ENCODE data around the gene SLC16A12.

SLC16A12 gene

GRCh38 chr10:89395141-89395540 is 140.3 kb downstream of the SLC16A12 start:
- CTCF ChIA-PET: interaction anchor here (0.7 kb wide), 1 partner anchor 11 kb away, joined by 3 read pairs; no protein-coding TSS in a partner anchor
- H3K4me1 ChIP-seq (ENCODE audit: control insufficient read depth, insufficient read depth, low read length): 0 out of 2 replicates have a peak, but pooled peaks cover 4% of the 10 kb centered on the region
- H3K36me3 ChIP-seq (ENCODE audit: control insufficient read depth in 2 of 2, insufficient read depth in 1 of 2, low read length in 2 of 2): no peaks in the 10 kb centered on the region
- POLR2A ChIA-PET: no interaction called here
- H3K4me3 ChIP-seq (ENCODE audit: low read depth, low read length): no peak overlapping the region
- no peak for TF ChIP-seq ZNF433 (tag by site-specific recombination; IDR thresholded peaks at IDR 0.05; ENCODE audit: low read depth)
- no peak for TF ChIP-seq ZNF37A (tag by site-specific recombination; IDR thresholded peaks at IDR 0.05)
- no peak for TF ChIP-seq GLI4 (tag by site-specific recombination; IDR thresholded peaks at IDR 0.05)
- no peak for TF ChIP-seq ZNF670 (tag by site-specific recombination; IDR thresholded peaks at IDR 0.05; ENCODE audit: low read depth)
- no peak for TF ChIP-seq ZNF140 (tag by site-specific recombination; IDR thresholded peaks at IDR 0.05)
- no peak for TF ChIP-seq ZNF621 (tag by site-specific recombination; IDR thresholded peaks at IDR 0.05)
- no peak for TF ChIP-seq ZNF26 (tag by site-specific recombination; IDR thresholded peaks at IDR 0.05)
- no peak for TF ChIP-seq ZSCAN30 (tag by site-specific recombination; IDR thresholded peaks at IDR 0.05)
- TF ChIP-seq, protein P1, sequence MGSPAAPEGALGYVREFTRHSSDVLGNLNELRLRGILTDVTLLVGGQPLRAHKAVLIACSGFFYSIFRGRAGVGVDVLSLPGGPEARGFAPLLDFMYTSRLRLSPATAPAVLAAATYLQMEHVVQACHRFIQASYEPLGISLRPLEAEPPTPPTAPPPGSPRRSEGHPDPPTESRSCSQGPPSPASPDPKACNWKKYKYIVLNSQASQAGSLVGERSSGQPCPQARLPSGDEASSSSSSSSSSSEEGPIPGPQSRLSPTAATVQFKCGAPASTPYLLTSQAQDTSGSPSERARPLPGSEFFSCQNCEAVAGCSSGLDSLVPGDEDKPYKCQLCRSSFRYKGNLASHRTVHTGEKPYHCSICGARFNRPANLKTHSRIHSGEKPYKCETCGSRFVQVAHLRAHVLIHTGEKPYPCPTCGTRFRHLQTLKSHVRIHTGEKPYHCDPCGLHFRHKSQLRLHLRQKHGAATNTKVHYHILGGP (tag by site-specific recombination; IDR thresholded peaks at IDR 0.05): no peak
- no peak for TF ChIP-seq TCF7L2 (IDR thresholded peaks at IDR 0.05; ENCODE audit: borderline replicate concordance, low read depth, low read length)
- no peak for TF ChIP-seq ZNF629 (tag by site-specific recombination; IDR thresholded peaks at IDR 0.05)
- TF ChIP-seq, protein P2, sequence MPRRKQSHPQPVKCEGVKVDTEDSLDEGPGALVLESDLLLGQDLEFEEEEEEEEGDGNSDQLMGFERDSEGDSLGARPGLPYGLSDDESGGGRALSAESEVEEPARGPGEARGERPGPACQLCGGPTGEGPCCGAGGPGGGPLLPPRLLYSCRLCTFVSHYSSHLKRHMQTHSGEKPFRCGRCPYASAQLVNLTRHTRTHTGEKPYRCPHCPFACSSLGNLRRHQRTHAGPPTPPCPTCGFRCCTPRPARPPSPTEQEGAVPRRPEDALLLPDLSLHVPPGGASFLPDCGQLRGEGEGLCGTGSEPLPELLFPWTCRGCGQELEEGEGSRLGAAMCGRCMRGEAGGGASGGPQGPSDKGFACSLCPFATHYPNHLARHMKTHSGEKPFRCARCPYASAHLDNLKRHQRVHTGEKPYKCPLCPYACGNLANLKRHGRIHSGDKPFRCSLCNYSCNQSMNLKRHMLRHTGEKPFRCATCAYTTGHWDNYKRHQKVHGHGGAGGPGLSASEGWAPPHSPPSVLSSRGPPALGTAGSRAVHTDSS (tag by site-specific recombination; IDR thresholded peaks at IDR 0.05): no peak
- TF ChIP-seq ZNF10 (tag by site-specific recombination; IDR thresholded peaks at IDR 0.05): no peak
- no peak for TF ChIP-seq ZNF211 (tag by site-specific recombination; IDR thresholded peaks at IDR 0.05; ENCODE audit: low read depth)
- no peak for TF ChIP-seq ZNF610 (tag by site-specific recombination; IDR thresholded peaks at IDR 0.05; ENCODE audit: borderline replicate concordance)
- TF ChIP-seq, protein P3, sequence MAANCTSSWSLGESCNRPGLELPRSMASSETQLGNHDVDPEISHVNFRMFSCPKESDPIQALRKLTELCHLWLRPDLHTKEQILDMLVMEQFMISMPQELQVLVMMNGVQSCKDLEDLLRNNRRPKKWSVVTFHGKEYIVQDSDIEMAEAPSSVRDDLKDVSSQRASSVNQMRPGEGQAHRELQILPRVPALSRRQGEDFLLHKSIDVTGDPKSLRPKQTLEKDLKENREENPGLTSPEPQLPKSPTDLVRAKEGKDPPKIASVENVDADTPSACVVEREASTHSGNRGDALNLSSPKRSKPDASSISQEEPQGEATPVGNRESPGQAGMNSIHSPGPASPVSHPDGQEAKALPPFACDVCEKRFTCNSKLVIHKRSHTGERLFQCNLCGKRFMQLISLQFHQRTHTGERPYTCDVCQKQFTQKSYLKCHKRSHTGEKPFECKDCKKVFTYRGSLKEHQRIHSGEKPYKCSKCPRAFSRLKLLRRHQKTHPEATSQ (tag by site-specific recombination; IDR thresholded peaks at IDR 0.05): no peak
- TF ChIP-seq, protein P4, sequence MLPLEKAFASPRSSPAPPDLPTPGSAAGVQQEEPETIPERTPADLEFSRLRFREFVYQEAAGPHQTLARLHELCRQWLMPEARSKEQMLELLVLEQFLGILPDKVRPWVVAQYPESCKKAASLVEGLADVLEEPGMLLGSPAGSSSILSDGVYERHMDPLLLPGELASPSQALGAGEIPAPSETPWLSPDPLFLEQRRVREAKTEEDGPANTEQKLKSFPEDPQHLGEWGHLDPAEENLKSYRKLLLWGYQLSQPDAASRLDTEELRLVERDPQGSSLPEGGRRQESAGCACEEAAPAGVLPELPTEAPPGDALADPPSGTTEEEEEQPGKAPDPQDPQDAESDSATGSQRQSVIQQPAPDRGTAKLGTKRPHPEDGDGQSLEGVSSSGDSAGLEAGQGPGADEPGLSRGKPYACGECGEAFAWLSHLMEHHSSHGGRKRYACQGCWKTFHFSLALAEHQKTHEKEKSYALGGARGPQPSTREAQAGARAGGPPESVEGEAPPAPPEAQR (tag by site-specific recombination; IDR thresholded peaks at IDR 0.05): no peak
- no peak for TF ChIP-seq ZNF747 (tag by site-specific recombination; IDR thresholded peaks at IDR 0.05)
- no peak for TF ChIP-seq ZNF354C (tag by site-specific recombination; IDR thresholded peaks at IDR 0.05; ENCODE audit: borderline replicate concordance, low read depth)
- TF ChIP-seq ZNF169 (tag by site-specific recombination; IDR thresholded peaks at IDR 0.05): no peak
- H3K9me3 ChIP-seq (ENCODE audit: control insufficient read depth, insufficient read depth, low read depth, low read length): no peaks in the 10 kb centered on the region
- H3K27ac ChIP-seq (ENCODE audit: extremely low read depth, low read depth, low read length): no peak overlapping the region
